Middle frontal gyrus (tissue), 1 donor: ENCODE results near the gene TTC28.

Experiments
- DNase-seq: peaks from one replicate; pipeline ENCODE4 v3.0.0-alpha.2; 2015; ENCODE audit warnings: low spot score; ENCODE audit errors: extremely low spot score

TTC28 gene

GRCh38 chr22:27993774-27994350 is 685.8 kb downstream of the TTC28 start:
- no peak for DNase-seq

GRCh38 chr22:27993201-27993635 is 686.4 kb downstream of the TTC28 start:
- DNase-seq = no peak

GRCh38 chr22:27992294-27993165 is 687.1 kb downstream of the TTC28 start:
- no peak for DNase-seq

- DNase-seq = no peak
Observed at GRCh38 chr22:27991586-27992293, 687.9 kb downstream of the TTC28 start.

- no peak for DNase-seq
Observed at GRCh38 chr22:27990879-27991278, 688.8 kb downstream of the TTC28 start.

- no peak for DNase-seq
Observed at GRCh38 chr22:27990451-27990840, 689.2 kb downstream of the TTC28 start.

- DNase-seq = no peak
Observed at GRCh38 chr22:27989758-27990450, 689.7 kb downstream of the TTC28 start.

GRCh38 chr22:27988704-27989103 is 690.9 kb downstream of the TTC28 start:
- DNase-seq = no peak

GRCh38 chr22:27987557-27987956 is 692.1 kb downstream of the TTC28 start:
- DNase-seq = no peak

- DNase-seq = no peak
Observed at GRCh38 chr22:27986937-27987336, 692.7 kb downstream of the TTC28 start.

- DNase-seq = no peak
Observed at GRCh38 chr22:27986459-27986858, 693.2 kb downstream of the TTC28 start.

GRCh38 chr22:27985323-27986275 is 694.0 kb downstream of the TTC28 start:
- DNase-seq = no peak

- DNase-seq = no peak
Observed at GRCh38 chr22:27984723-27985122, 694.9 kb downstream of the TTC28 start.

GRCh38 chr22:27984001-27984695 is 695.5 kb downstream of the TTC28 start:
- no peak for DNase-seq

GRCh38 chr22:27983361-27983791 is 696.3 kb downstream of the TTC28 start:
- DNase-seq = no peak

- DNase-seq = no peak
Observed at GRCh38 chr22:27982630-27983180, 696.9 kb downstream of the TTC28 start.

GRCh38 chr22:27982106-27982505 is 697.5 kb downstream of the TTC28 start:
- no peak for DNase-seq

- DNase-seq = no peak
Observed at GRCh38 chr22:27980424-27981148, 699.1 kb downstream of the TTC28 start.

- no peak for DNase-seq
Observed at GRCh38 chr22:27978802-27979201, 700.8 kb downstream of the TTC28 start.
